Neural progenitor cell (in vitro differentiated cells): Measurements from ENCODE around the gene TFPI. TPM values are rescaled to one million over a fixed set of nuclear protein-coding genes. Genes with fewer than 3 reads are reported as not detected.
A peak's percentile ranks its signal among the peaks of the same experiment; 100 is the strongest.

ENCODE experiments used
- DNase-seq: peaks from one replicate; pipeline ENCODE4 v3.0.0-alpha.2; 2016; ENCODE audit warnings: low spot score
- H2AFZ ChIP-seq: fragments of 200-600 bp; sonication (generic); replicated peaks from 2 replicates; pipeline ENCODE4 v1.6.1; 2016; ENCODE audit warnings: antibody characterized with exemption
- H3F3A ChIP-seq: fragments of 200-600 bp; sonication (generic); 2 replicates; pipeline ENCODE4 v1.6.1; 2016; ENCODE audit warnings: antibody characterized with exemption, low read depth
- H3K27ac ChIP-seq: fragments of 200-600 bp; sonication (generic); 2 replicates; pipeline ENCODE4 v1.5.1; 2016; ENCODE audit warnings: mild to moderate bottlenecking
- H3K27me3 ChIP-seq: fragments of 200-600 bp; sonication (generic); 2 replicates; pipeline ENCODE4 v1.6.1; 2016; ENCODE audit warnings: mild to moderate bottlenecking, moderate library complexity
- H3K36me3 ChIP-seq: fragments of 200-600 bp; sonication (generic); 2 replicates; pipeline ENCODE4 v1.5.1; 2016
- H3K4me1 ChIP-seq: fragments of 200-600 bp; sonication (generic); 2 replicates; pipeline ENCODE4 v1.6.1; 2016; ENCODE audit warnings: mixed run types
- H3K4me2 ChIP-seq: fragments of 200-600 bp; sonication (generic); 2 replicates; pipeline ENCODE4 v1.6.1; 2016
- H3K4me3 ChIP-seq: fragments of 200-600 bp; sonication (generic); 2 replicates; pipeline ENCODE4 v1.5.1; 2016
- H3K79me2 ChIP-seq: fragments of 200-600 bp; sonication (generic); 2 replicates; pipeline ENCODE4 v1.6.1; 2016; ENCODE audit warnings: low read depth
- H3K9ac ChIP-seq: fragments of 200-600 bp; sonication (generic); 2 replicates; pipeline ENCODE4 v1.6.1; 2016
- H3K9me3 ChIP-seq: fragments of 200-600 bp; sonication (generic); 2 replicates; pipeline ENCODE4 v1.5.1; 2016; ENCODE audit warnings: low read depth
- H4K20me1 ChIP-seq: fragments of 200-600 bp; sonication (generic); 2 replicates; pipeline ENCODE4 v1.6.1; 2016; ENCODE audit warnings: low read depth
- H3K27ac Mint-ChIP-seq: 3 replicates; pipeline ENCODE4 v1.8.0; 2021; ENCODE audit warnings: mixed read lengths
- H3K27me3 Mint-ChIP-seq: 2 replicates; pipeline ENCODE4 v1.8.0; 2022; ENCODE audit warnings: low read depth, mild to moderate bottlenecking, inconsistent platforms, moderate library complexity, mixed read lengths; ENCODE audit not compliant: insufficient read depth
- H3K36me3 Mint-ChIP-seq: 3 replicates; pipeline ENCODE4 v1.8.0; 2021; ENCODE audit warnings: mixed read lengths
- H3K4me1 Mint-ChIP-seq: 3 replicates; pipeline ENCODE4 v1.8.0; 2021; ENCODE audit warnings: mixed read lengths
- H3K4me3 Mint-ChIP-seq: 3 replicates; pipeline ENCODE4 v1.8.0; 2021; ENCODE audit warnings: mild to moderate bottlenecking, moderate library complexity, mixed read lengths
- H3K9me3 Mint-ChIP-seq: 3 replicates; pipeline ENCODE4 v1.8.0; 2020; ENCODE audit warnings: mixed read lengths
- CTCF ChIP-seq: fragments of 200-600 bp; sonication (generic); IDR thresholded peaks from 2 replicates; pipeline ENCODE4 v1.5.1; 2017; ENCODE audit warnings: antibody characterized with exemption, mild to moderate bottlenecking
- EZH2 ChIP-seq: fragments of 200-600 bp; sonication (generic); IDR thresholded peaks from 2 replicates; pipeline ENCODE4 v1.6.1; 2017; ENCODE audit warnings: antibody characterized with exemption, mild to moderate bottlenecking, moderate library complexity
- EZH2phosphoT487 ChIP-seq: fragments of 200-600 bp; sonication (generic); IDR thresholded peaks from 2 replicates; pipeline ENCODE4 v1.6.1; 2017; ENCODE audit warnings: antibody characterized with exemption
- total RNA-seq: library from RNA; depleted of rRNA; stranded (reverse); fragments of >200 nt; gene quantifications from 2 replicates; pipeline ENCODE4 v1.2.3, GENCODE V29; 2015; ENCODE audit warnings: low replicate concordance

TFPI gene
- total RNA-seq, 1 donor from 2014 or later: 16.6 TPM

GRCh38 chr2:187483537-187483936 is 70.7 kb downstream of the TFPI start:
- H3K4me2 ChIP-seq: no peak overlapping the region
- H3K9me3 ChIP-seq: no peaks in the 10 kb centered on the region
- no peak overlapping the region for H3K9ac ChIP-seq
- no peaks in the 10 kb centered on the region for H3K27me3 ChIP-seq
- H2AFZ ChIP-seq: no peak overlapping the region
- no peaks in the 10 kb centered on the region for H3K4me1 ChIP-seq
- Mint-ChIP-seq H3K4me1 (peaks cover 16% of the 10 kb centered on the region), H3K4me3 (no peak overlapping the region), H3K27ac (no peak overlapping the region), H3K36me3 (no peaks in the 10 kb centered on the region), H3K27me3 (no peaks in the 10 kb centered on the region), H3K9me3 (no peaks in the 10 kb centered on the region)
- no peaks in the 10 kb centered on the region for H3K36me3 ChIP-seq
- H3F3A ChIP-seq: peaks cover 5% of the 10 kb centered on the region
- TF ChIP-seq EZH2phosphoT487 (no peak), CTCF (no peak)
- no peak overlapping the region for H3K27ac ChIP-seq
- H3K79me2 ChIP-seq: no peaks in the 10 kb centered on the region
- H4K20me1 ChIP-seq: no peaks in the 10 kb centered on the region
- no peak for DNase-seq
- H3K4me3 ChIP-seq: no peak overlapping the region

GRCh38 chr2:187482796-187483195 is 71.4 kb downstream of the TFPI start:
- Mint-ChIP-seq H3K4me3 (no peak overlapping the region), H3K4me1 (peaks cover 16% of the 10 kb centered on the region), H3K9me3 (no peaks in the 10 kb centered on the region), H3K36me3 (no peaks in the 10 kb centered on the region), H3K27me3 (no peaks in the 10 kb centered on the region), H3K27ac (no peak overlapping the region)
- no peaks in the 10 kb centered on the region for H3K36me3 ChIP-seq
- H3K27me3 ChIP-seq: no peaks in the 10 kb centered on the region
- H3K27ac ChIP-seq: no peak overlapping the region
- DNase-seq: no peak
- H3K4me3 ChIP-seq: no peak overlapping the region
- H3F3A ChIP-seq: peaks cover 4% of the 10 kb centered on the region
- TF ChIP-seq EZH2 (no peak), CTCF (no peak), EZH2phosphoT487 (no peak)
- H3K79me2 ChIP-seq: no peaks in the 10 kb centered on the region
- H3K4me2 ChIP-seq: no peak overlapping the region
- no peaks in the 10 kb centered on the region for H3K9me3 ChIP-seq
- no peaks in the 10 kb centered on the region for H3K4me1 ChIP-seq
- H2AFZ ChIP-seq: no peak overlapping the region
- no peaks in the 10 kb centered on the region for H4K20me1 ChIP-seq
- H3K9ac ChIP-seq: no peak overlapping the region

GRCh38 chr2:187481543-187481942 is 72.7 kb downstream of the TFPI start:
- DNase-seq: no peak

More at GRCh38 chr2:187481543-187481942, 72.7 kb downstream of the TFPI start:
- H3K27me3 Mint-ChIP-seq: no peaks in the 10 kb centered on the region
- Histone ChIP-seq H3K9ac (no peak overlapping the region), H3K36me3 (no peaks in the 10 kb centered on the region), H3K79me2 (no peaks in the 10 kb centered on the region), H3K27ac (peak overlapping the region; percentile 19), H4K20me1 (no peaks in the 10 kb centered on the region), H3K9me3 (no peaks in the 10 kb centered on the region), H3K27me3 (no peaks in the 10 kb centered on the region), H3K4me3 (no peak overlapping the region), H3K4me2 (no peak overlapping the region), H3F3A (peaks cover 4% of the 10 kb centered on the region), H3K4me1 (no peaks in the 10 kb centered on the region), H2AFZ (no peak overlapping the region)
- no peaks in the 10 kb centered on the region for H3K36me3 Mint-ChIP-seq
- peaks cover 16% of the 10 kb centered on the region for H3K4me1 Mint-ChIP-seq
- H3K9me3 Mint-ChIP-seq: no peaks in the 10 kb centered on the region
- no peak overlapping the region for H3K27ac Mint-ChIP-seq
- TF ChIP-seq EZH2 (no peak), EZH2phosphoT487 (no peak), CTCF (no peak)
- no peak overlapping the region for H3K4me3 Mint-ChIP-seq
